ENCODE results near the gene DISP2. TPM values are rescaled to one million over a fixed set of nuclear protein-coding genes. Genes with fewer than 3 reads are reported as not detected.

Gene DISP2
- 1.2 and 3.4 TPM in 2 replicates for total RNA-seq (2021; fragmentation: NEBNext Ultra II Directional; extraction: Animal tissue kit (Norgen Biotek cat#: 25700))
- polyA plus RNA-seq (2011; rRNA removed), result 0.45 and 0.72 TPM in 2 replicates
- 0.36 TPM for polyA plus RNA-seq (2011; cell fraction: cytosol; rRNA removed)
- 1.1 TPM for polyA plus RNA-seq (2011; cell fraction: nucleus; rRNA removed)
- 1.3 to 2.7 TPM (median 2.0 TPM) in 4 replicates for polyA plus RNA-seq (2012, experiment 1 of 2)
- polyA plus RNA-seq (2012, experiment 2 of 2), result 1.4 TPM
- polyA plus RNA-seq (2013, experiment 1 of 2), result 4.3 TPM
- polyA plus RNA-seq (2013, experiment 2 of 2), result 4.1 TPM
- polyA minus RNA-seq (2011; rRNA and poly(A)+ RNA removed), result 0.56 and 1.6 TPM in 2 replicates
- polyA minus RNA-seq (2011; cell fraction: cytosol; rRNA and poly(A)+ RNA removed), result 0.73 TPM
- polyA minus RNA-seq (2011; cell fraction: nucleus; rRNA and poly(A)+ RNA removed), result 2.2 TPM
- long read RNA-seq, experiment 1, partial matches to known transcripts, result 0 of 2 reads
- long read RNA-seq, experiment 1, other reads (novel, unspliced or antisense), result 2 of 2 reads
- long read RNA-seq, experiment 2, result 0 reads

- peak within 1 kb of the TSS; percentile 67 to 97 for H3K4me2 ChIP-seq (ENCODE audit: insufficient read depth in 1 of 2, low read depth in 2 of 2, low read length in 2 of 2)
- peaks cover 0 to 18% (median 8%) of the 10 kb centered on the region in 4 experiments; a peak in 3 of 7 replicates for H3K27me3 ChIP-seq (replicated peaks in 1 of 4; ENCODE audit: control insufficient read depth in 3 of 4, extremely low read depth in 1 of 4, insufficient read depth in 3 of 4, low read length in 3 of 4)
- no peaks in the 10 kb centered on the region for H3K9me3 ChIP-seq (ENCODE audit: insufficient read depth in 2 of 2, low read depth in 1 of 2, low read length in 1 of 2)
- peak within 1 kb of the TSS; percentile 10 for H4K91ac ChIP-seq (replicated peaks; ENCODE audit: insufficient read length, low read length)
- peaks cover 0 to 2% of the 10 kb centered on the region in 2 experiments for H4K20me1 ChIP-seq (replicated peaks in 1 of 2; ENCODE audit: control insufficient read depth in 1 of 2, insufficient read depth in 2 of 2, low read length in 2 of 2)
- no peak within 1 kb of the TSS for H2BK15ac ChIP-seq (ENCODE audit: low read length)
- H3K4ac ChIP-seq (replicated peaks; ENCODE audit: insufficient read length, low read depth, low read length), result no peak within 1 kb of the TSS
- POLR2A ChIA-PET (ENCODE audit: partially characterized antibody), result interaction anchor here (0.8 to 1.6 kb wide), 2 partner anchors 17 to 62 kb away, joined by 4 to 5 read pairs; partner anchors contain the start of gene CCDC9B
- H3K27ac ChIP-seq (ENCODE audit: low read depth, low read length), result no peak within 1 kb of the TSS
- H3K56ac ChIP-seq (replicated peaks; ENCODE audit: insufficient read length, low read depth, low read length), result peak within 1 kb of the TSS; percentile 32
- H3K23ac ChIP-seq (ENCODE audit: insufficient read length), result no peak within 1 kb of the TSS
- WGBS, 2 experiments (ENCODE audit: extremely low coverage in 1 of 2, insufficient coverage in 1 of 2, insufficient read length in 1 of 2, insufficient replicate concordance in 2 of 2, low coverage in 1 of 2, low lambda C conversion rate in 2 of 2, missing lambda C conversion rate in 1 of 2), result 5% methylated on average over 43 of the region's 82 CpGs; no CpG with 5 or more reads in 1 of the 2 experiments
- H2BK12ac ChIP-seq (ENCODE audit: low read depth, low read length), result 0 out of 2 replicates have a peak within 1 kb of the TSS, but pooled peaks have one; percentile 27
- H2AFZ ChIP-seq (ENCODE audit: low read length), result peak within 1 kb of the TSS; percentile 80; the same call in 1 of the 2 replicates
- no peak within 1 kb of the TSS for H2BK20ac ChIP-seq (ENCODE audit: low read length)
- peaks cover 9% of the 10 kb centered on the region for H3K23me2 ChIP-seq (ENCODE audit: low read depth, low read length)
- FAIRE-seq (no peak), DNase-seq (ENCODE audit: low read depth in 1 of 2, low spot score in 2 of 2) (peak in 1 of 2 experiments; percentile 98)
- no peak within 1 kb of the TSS for H4K5ac ChIP-seq (ENCODE audit: insufficient read length, low read depth, low read length)
- no peaks in the 10 kb centered on the region for H3K79me1 ChIP-seq (ENCODE audit: low read depth, low read length)
- H3K18ac ChIP-seq (ENCODE audit: extremely low read depth, low read length), result peak within 1 kb of the TSS; percentile 75; the same call in 1 of the 2 replicates
- H2BK120ac ChIP-seq (replicated peaks; ENCODE audit: low read depth, low read length), result no peak within 1 kb of the TSS
- no peak within 1 kb of the TSS for H3K14ac ChIP-seq (ENCODE audit: insufficient read length)
- no peaks in the 10 kb centered on the region for H3K36me3 ChIP-seq (ENCODE audit: control insufficient read depth in 2 of 4, insufficient read depth in 4 of 4, low read length in 3 of 4)
- peaks cover 11 to 22% (median 16%) of the 10 kb centered on the region in 4 experiments for H3K4me1 ChIP-seq (replicated peaks in 1 of 4; ENCODE audit: control insufficient read depth in 3 of 4, insufficient read depth in 4 of 4, low read length in 3 of 4)
- H4K8ac ChIP-seq (ENCODE audit: extremely low read depth, insufficient read depth, low read length), result no peak within 1 kb of the TSS
- CTCF ChIA-PET (ENCODE audit: partially characterized antibody), result interaction anchor here (1.2 to 27.4 kb wide), 5 partner anchors 8 to 43 kb away, joined by 4 to 452 read pairs (median 5); partner anchors contain the start of gene CCDC9B
- H2BK5ac ChIP-seq (ENCODE audit: low read depth, low read length), result no peak within 1 kb of the TSS
- H3K79me2 ChIP-seq (ENCODE audit: control insufficient read depth in 1 of 2, insufficient read depth in 2 of 2, low read length in 2 of 2), result no peaks in the 10 kb centered on the region
- H3K4me3 ChIP-seq (ENCODE audit: extremely low read depth in 1 of 4, insufficient read depth in 2 of 4, low read depth in 3 of 4, low read length in 4 of 4), result peak within 1 kb of the TSS; percentile 44 to 69 (median 62)
- H3K9ac ChIP-seq (replicated peaks in 1 of 4; ENCODE audit: extremely low read depth in 1 of 4, low read depth in 3 of 4, low read length in 3 of 4), result peak within 1 kb of the TSS in 2 of 4 experiments; percentile 35 to 37; a peak in 2 of 7 replicates
- no peak within 1 kb of the TSS; the same call in 1 of the 2 replicates for H2AK5ac ChIP-seq (ENCODE audit: low read depth, low read length)
- TF ChIP-seq EP300 (IDR thresholded peaks at IDR 0.05; ENCODE audit: borderline replicate concordance in 1 of 2, low read depth in 2 of 2, low read length in 2 of 2) (peak in 1 of 2 experiments; percentile 84; a peak in 1 of 3 replicates), CHD2 (IDR thresholded peaks at IDR 0.05; ENCODE audit: low read length) (0 out of 2 replicates have a peak, but pooled peaks have one; percentile 6), KDM4A (IDR thresholded peaks at IDR 0.05; ENCODE audit: low read depth, low read length, severe bottlenecking) (peak; percentile 59), CBX8 (IDR thresholded peaks at IDR 0.05; ENCODE audit: borderline replicate concordance, low read depth, low read length) (no peak), SIN3A (conservative IDR thresholded peaks at IDR 0.05 in 1 of 2, IDR thresholded peaks at IDR 0.05 in 1 of 2; ENCODE audit: low read depth in 1 of 2, low read length in 2 of 2) (peak; percentile 98 to 99), POU5F1 (IDR thresholded peaks at IDR 0.05; ENCODE audit: low read depth, low read length) (no peak), ASH2L (IDR thresholded peaks at IDR 0.05; ENCODE audit: low read length) (peak; percentile 71), EGR1 (IDR thresholded peaks at IDR 0.05; ENCODE audit: borderline replicate concordance, low read depth, low read length) (peak; percentile 89)
Observed at GRCh38 chr15:40357723-40358470, at the start of gene DISP2. TSS of gene DISP2 (plus strand) at chr15:40358219. CDS start at chr15:40358322, 103 bp downstream.

Measured in H1 (cell line).